ENCODE data around the gene CRELD1. TPM values are rescaled to one million over a fixed set of nuclear protein-coding genes. Genes with fewer than 3 reads are reported as not detected.
A peak's percentile ranks its signal among the peaks of the same experiment; 100 is the strongest.

The CRELD1 gene
- total RNA-seq, 1 experiment from 2014 or later: 15.5 TPM

DNA sequence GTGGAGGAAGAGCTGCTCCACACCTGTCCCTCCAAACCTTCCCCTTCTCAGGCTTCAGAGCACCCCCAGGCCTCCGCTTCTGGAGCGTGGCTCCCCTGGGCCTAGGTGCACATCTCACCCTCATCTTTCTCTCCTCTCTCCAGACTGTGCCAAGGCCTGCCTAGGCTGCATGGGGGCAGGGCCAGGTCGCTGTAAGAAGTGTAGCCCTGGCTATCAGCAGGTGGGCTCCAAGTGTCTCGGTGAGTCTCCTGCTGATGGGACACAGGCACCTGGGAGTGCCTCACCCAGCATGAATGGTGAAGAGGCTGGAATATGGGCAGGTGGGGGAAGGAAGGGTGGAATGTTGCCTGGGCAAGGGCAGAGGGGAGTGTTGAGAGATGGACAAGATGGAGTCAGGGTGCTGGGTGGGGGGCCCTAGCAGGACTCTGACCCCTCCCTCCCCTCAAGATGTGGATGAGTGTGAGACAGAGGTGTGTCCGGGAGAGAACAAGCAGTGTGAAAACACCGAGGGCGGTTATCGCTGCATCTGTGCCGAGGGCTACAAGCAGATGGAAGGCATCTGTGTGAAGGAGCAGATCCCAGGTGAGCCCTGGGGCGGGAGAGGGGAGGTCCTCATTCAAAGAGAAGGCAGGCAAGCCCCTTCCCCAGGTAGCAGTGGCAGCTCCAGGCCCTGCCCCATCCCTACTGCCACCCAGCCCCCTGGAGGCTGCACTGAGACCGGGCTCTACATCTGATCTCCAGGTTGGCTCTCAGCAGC, 9.5 kb downstream of the CRELD1 start:
- Histone ChIP-seq H2BK5ac (ENCODE audit: insufficient read length, low read length) (no peak overlapping the region), H3K23me2 (ENCODE audit: insufficient read length, low read depth, low read length, poor library complexity, severe bottlenecking) (peaks cover 14% of the 10 kb centered on the region), H3K14ac (ENCODE audit: insufficient read depth, low read length) (no peak overlapping the region), H2BK120ac (ENCODE audit: low read depth, low read length, poor library complexity, severe bottlenecking) (no peak overlapping the region), H3K27me3 (ENCODE audit: insufficient read depth, low read length) (no peaks in the 10 kb centered on the region), H4K91ac (ENCODE audit: insufficient read length, low read depth, low read length) (no peak overlapping the region), H2AFZ (ENCODE audit: low read length) (no peak overlapping the region), H2BK15ac (ENCODE audit: low read depth, low read length) (no peak overlapping the region), H3K27ac (ENCODE audit: insufficient read length, low read depth, low read length) (no peak overlapping the region), H3K18ac (ENCODE audit: insufficient read length, low read depth, low read length) (no peak overlapping the region), H3K9me3 (ENCODE audit: control insufficient read depth, low read depth, low read length) (no peaks in the 10 kb centered on the region), H3K56ac (ENCODE audit: insufficient read length, low read depth, low read length) (no peak overlapping the region), H2AK5ac (ENCODE audit: insufficient read length, low read length) (no peak overlapping the region), H3T11ph (ENCODE audit: low read length) (no peak overlapping the region), H2BK20ac (ENCODE audit: low read depth, low read length, poor library complexity, severe bottlenecking) (no peak overlapping the region), H3K4me1 (ENCODE audit: insufficient read depth, low read length) (no peaks in the 10 kb centered on the region), H4K5ac (ENCODE audit: insufficient read length, low read depth, low read length) (no peak overlapping the region), H3K79me1 (ENCODE audit: insufficient read depth, low read depth, low read length, poor library complexity, severe bottlenecking) (no peaks in the 10 kb centered on the region), H3K79me2 (ENCODE audit: insufficient read depth, low read length) (no peaks in the 10 kb centered on the region), H4K20me1 (ENCODE audit: control insufficient read depth, insufficient read depth, insufficient read length) (no peaks in the 10 kb centered on the region), H3K4ac (ENCODE audit: low read depth, low read length) (no peak overlapping the region), H3K4me2 (ENCODE audit: insufficient read depth, insufficient read length, low read length) (no peak overlapping the region), H3K9ac (ENCODE audit: extremely low read depth, insufficient read length, low read length) (no peak overlapping the region), H4K8ac (replicated peaks; ENCODE audit: insufficient read length, low read depth, low read length) (no peak overlapping the region), H3K23ac (ENCODE audit: insufficient read length, low read depth, low read length) (no peak overlapping the region), H2BK12ac (ENCODE audit: insufficient read length, low read depth, low read length) (no peak overlapping the region)
- peaks cover 0 to 2% of the 10 kb centered on the region in 2 experiments; a peak in 2 of 5 replicates for H3K9me3 Mint-ChIP-seq
- TF ChIP-seq, protein P1, sequence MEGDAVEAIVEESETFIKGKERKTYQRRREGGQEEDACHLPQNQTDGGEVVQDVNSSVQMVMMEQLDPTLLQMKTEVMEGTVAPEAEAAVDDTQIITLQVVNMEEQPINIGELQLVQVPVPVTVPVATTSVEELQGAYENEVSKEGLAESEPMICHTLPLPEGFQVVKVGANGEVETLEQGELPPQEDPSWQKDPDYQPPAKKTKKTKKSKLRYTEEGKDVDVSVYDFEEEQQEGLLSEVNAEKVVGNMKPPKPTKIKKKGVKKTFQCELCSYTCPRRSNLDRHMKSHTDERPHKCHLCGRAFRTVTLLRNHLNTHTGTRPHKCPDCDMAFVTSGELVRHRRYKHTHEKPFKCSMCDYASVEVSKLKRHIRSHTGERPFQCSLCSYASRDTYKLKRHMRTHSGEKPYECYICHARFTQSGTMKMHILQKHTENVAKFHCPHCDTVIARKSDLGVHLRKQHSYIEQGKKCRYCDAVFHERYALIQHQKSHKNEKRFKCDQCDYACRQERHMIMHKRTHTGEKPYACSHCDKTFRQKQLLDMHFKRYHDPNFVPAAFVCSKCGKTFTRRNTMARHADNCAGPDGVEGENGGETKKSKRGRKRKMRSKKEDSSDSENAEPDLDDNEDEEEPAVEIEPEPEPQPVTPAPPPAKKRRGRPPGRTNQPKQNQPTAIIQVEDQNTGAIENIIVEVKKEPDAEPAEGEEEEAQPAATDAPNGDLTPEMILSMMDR (conservative IDR thresholded peaks at IDR 0.05): no peak
- no peak overlapping the region for H3K4me3 Mint-ChIP-seq
- peaks cover 2 to 29% (median 10%) of the 10 kb centered on the region in 3 experiments; a peak in 6 of 7 replicates for H3K36me3 Mint-ChIP-seq (ENCODE audit: insufficient read depth in 1 of 3, low read depth in 3 of 3)
- WGBS (ENCODE audit: extremely low coverage, insufficient read length, low lambda C conversion rate): no CpG with 5 or more reads among the region's 11 CpGs
- no peak for DNase-seq
- H3K4me1 Mint-ChIP-seq: 0 out of 4 replicates have a peak, but pooled peaks cover 0 to 6% of the 10 kb centered on the region in 2 experiments
- H3K27me3 Mint-ChIP-seq (ENCODE audit: low read depth): peaks cover 7% of the 10 kb centered on the region
- H3K27ac Mint-ChIP-seq: peak overlapping the region in 1 of 3 experiments; percentile 33; a peak in 2 of 7 replicates
